K562 (cell line): ENCODE data around the gene GNAT2. TPM values are rescaled to one million over a fixed set of nuclear protein-coding genes. Genes with fewer than 3 reads are reported as not detected.
A peak's percentile ranks its signal among the peaks of the same experiment; 100 is the strongest.

Experiments used
- ATAC-seq: fragments of 200-7000 bp; cut with Tn5 transposase; 3 replicates; pipeline ENCODE4 v1.9.1; 2020; ENCODE audit warnings: moderate library complexity
- BruUV-seq: library from RNA; stranded (reverse); fragments of 400-500 nt; replicated peaks from 2 replicates; lab custom pipeline; 2021; lab: Mats Ljungman, UMichigan
- CTCF ChIA-PET: fragments of 300-600 bp; formaldehyde crosslinking; extraction: SDS; loops from one replicate; lab custom pipeline; 2021; ENCODE audit warnings: low intra/inter-chr PET ratio; lab: Yijun Ruan, JAX
- POLR2A ChIA-PET: fragments of 300-600, 350-650 bp; sonication (Branson Sonifier 250); formaldehyde crosslinking; extraction: SDS; loops from one replicate; lab custom pipeline; 2021; ENCODE audit warnings: antibody characterized with exemption, inconsistent platforms; lab: Yijun Ruan, JAX
- DNase-seq, 4 experiments: peaks; one replicate each; pipeline versions ENCODE4 v3.0.0 to v3.0.0-alpha.2; 2011 to 2018; ENCODE audit warnings: low spot score in 3 of 4, mixed read lengths in 3 of 4; ENCODE audit errors: extremely low read depth in 1 of 4
- FAIRE-seq: peaks from 2 replicates; lab custom pipeline; 2011; peaks lifted over from hg19 to GRCh38; lab: Jason Lieb, UNC
- H2AFZ ChIP-seq: 2 replicates; pipeline ENCODE4 v1.6.0; 2011; ENCODE audit warnings: low read depth, low read length, control low read depth, inconsistent platforms
- H3K27ac ChIP-seq: fragments of 200-600 bp; 3 replicates; pipeline ENCODE4 v1.8.0; 2011; ENCODE audit warnings: low read depth, mild to moderate bottlenecking, control low read depth, inconsistent platforms, low read length, moderate library complexity, mixed read lengths; ENCODE audit errors: extremely low read depth
- H3K27me3 ChIP-seq, 2 experiments: fragments of 300-600 bp in 1 of 2; 2 replicates in 1 of 2; 3 replicates in 1 of 2; pipeline versions ENCODE4 v1.6.0 to v1.8.0; 2011; ENCODE audit warnings: inconsistent platforms in 2 of 2, low read length in 2 of 2, mild to moderate bottlenecking in 1 of 2, mixed read lengths in 1 of 2, moderate library complexity in 1 of 2; ENCODE audit not compliant: control insufficient read depth in 2 of 2, insufficient read depth in 2 of 2
- H3K36me3 ChIP-seq: fragments of 300-600 bp; 3 replicates; pipeline ENCODE4 v1.8.0; 2011; ENCODE audit warnings: mild to moderate bottlenecking, low read length, inconsistent platforms; ENCODE audit not compliant: control insufficient read depth, insufficient read depth
- H3K4me1 ChIP-seq, 2 experiments: fragments of 200-600 bp in 1 of 2; replicated peaks in 1 of 2; 2 replicates in 1 of 2; 3 replicates in 1 of 2; pipeline versions ENCODE4 v1.5.1 to v1.8.0; 2011; ENCODE audit warnings: inconsistent platforms in 2 of 2, low read length in 2 of 2, mild to moderate bottlenecking in 1 of 2, mixed read lengths in 1 of 2, moderate library complexity in 1 of 2; ENCODE audit not compliant: control insufficient read depth in 2 of 2, insufficient read depth in 2 of 2
- H3K4me2 ChIP-seq: 2 replicates; pipeline ENCODE4 v1.6.1; 2011; ENCODE audit warnings: low read length, control low read depth, inconsistent platforms, mixed read lengths; ENCODE audit not compliant: insufficient read depth
- H3K4me3 ChIP-seq: fragments of 200-600 bp; sonication (generic), shearing (Covaris generic); 2 replicates; pipeline ENCODE4 v1.5.1; 2016; ENCODE audit warnings: control low read depth, inconsistent platforms
- H3K79me2 ChIP-seq: fragments of 200-600 bp; 3 replicates; pipeline ENCODE4 v1.8.0; 2011; ENCODE audit warnings: low read length, inconsistent platforms; ENCODE audit not compliant: control insufficient read depth, insufficient read depth
- H3K9ac ChIP-seq, 2 experiments: 2 replicates each; pipeline versions ENCODE4 v1.6.0 to v1.6.1; 2011; ENCODE audit warnings: low read depth in 2 of 2, low read length in 2 of 2, control low read depth in 1 of 2, inconsistent platforms in 1 of 2, mild to moderate bottlenecking in 1 of 2, mixed read lengths in 1 of 2; ENCODE audit not compliant: insufficient read depth in 1 of 2
- H3K9me1 ChIP-seq: one replicate; pipeline ENCODE4 v1.6.0; 2011; ENCODE audit warnings: inconsistent platforms, mild to moderate bottlenecking, low read length, moderate library complexity; ENCODE audit not compliant: control insufficient read depth, insufficient read depth
- H3K9me3 ChIP-seq: replicated peaks from 2 replicates; pipeline ENCODE4 v1.5.1; 2011; ENCODE audit warnings: low read depth, low read length, inconsistent platforms; ENCODE audit not compliant: control insufficient read depth, insufficient read depth
- H4K20me1 ChIP-seq: replicated peaks from 2 replicates; pipeline ENCODE4 v1.6.1; 2011; ENCODE audit warnings: low read length, inconsistent platforms, mixed read lengths; ENCODE audit not compliant: control insufficient read depth, insufficient read depth
- C11orf30 ChIP-seq: fragments of 450-650 bp; IDR thresholded peaks from 2 replicates; pipeline ENCODE4 v1.6.1; 2016; ENCODE audit warnings: low read depth, mild to moderate bottlenecking
- E2F3 ChIP-seq: fragments of 250-450 bp; sonication (Bioruptor Pico); IDR thresholded peaks from 2 replicates; pipeline ENCODE4 v1.4.0; 2020; ENCODE audit warnings: mild to moderate bottlenecking
- EZH2 ChIP-seq: IDR thresholded peaks from 2 replicates; pipeline ENCODE4 v1.6.1; 2012; ENCODE audit warnings: low read depth, mild to moderate bottlenecking, inconsistent platforms, low read length, borderline replicate concordance
- HDAC2 ChIP-seq: fragments of 450-650 bp; IDR thresholded peaks from 2 replicates; pipeline ENCODE4 v1.6.1; 2016; ENCODE audit warnings: mild to moderate bottlenecking
- JUNB ChIP-seq: fragments of 450-650 bp; formaldehyde crosslinking; conservative IDR thresholded peaks from 2 replicates; pipeline ENCODE4 v1.4.0; 2020; ENCODE audit warnings: mild to moderate bottlenecking
- MAFF ChIP-seq: IDR thresholded peaks from 2 replicates; pipeline ENCODE4 v1.6.1; 2012; ENCODE audit warnings: low read length, improper control_type of control experiment
- MAFK ChIP-seq: IDR thresholded peaks from 2 replicates; pipeline ENCODE4 v1.6.1; 2011; ENCODE audit warnings: low read length, improper control_type of control experiment
- POLR3G ChIP-seq: IDR thresholded peaks from 2 replicates; pipeline ENCODE4 v1.6.1; 2011; ENCODE audit not compliant: insufficient read length, insufficient replicate concordance; ENCODE audit errors: extremely low read depth
- SIN3A ChIP-seq, 2 experiments: fragments of 150-350 bp in 1 of 2; IDR thresholded peaks; 2 replicates each; pipeline ENCODE4 v1.6.1; 2011 to 2016; ENCODE audit warnings: borderline replicate concordance in 2 of 2, low read depth in 2 of 2, low read length in 2 of 2, mild to moderate bottlenecking in 2 of 2, moderate library complexity in 2 of 2; ENCODE audit not compliant: control insufficient read depth in 1 of 2
- THRAP3 ChIP-seq: fragments of 450-650 bp; IDR thresholded peaks from 2 replicates; pipeline ENCODE4 v1.6.1; 2016; ENCODE audit warnings: mild to moderate bottlenecking, inconsistent platforms, borderline replicate concordance
- ZNF197 ChIP-seq: fragments of 200-800 bp; sonication (Bioruptor generic); IDR thresholded peaks from 2 replicates; pipeline ENCODE4 v1.6.1; 2016; ENCODE audit warnings: low read depth, missing genetic modification characterization, missing compliant biosample characterization
- ZNF274 ChIP-seq: IDR thresholded peaks from 2 replicates; pipeline ENCODE4 v1.6.1; 2011; ENCODE audit warnings: low read depth, mild to moderate bottlenecking, low read length, moderate library complexity, borderline replicate concordance
- ZNF311 ChIP-seq: fragments of 250-450 bp; sonication (Bioruptor Pico); IDR thresholded peaks from 2 replicates; pipeline ENCODE4 v1.4.0; 2020; ENCODE audit warnings: mild to moderate bottlenecking, moderate library complexity
- ZNF766 ChIP-seq: fragments of 200-800 bp; sonication (Bioruptor generic); conservative IDR thresholded peaks from 2 replicates; pipeline ENCODE4 v1.6.1; 2016; ENCODE audit warnings: missing genetic modification characterization, missing compliant biosample characterization
- WGBS: fragments of 100-300 bp; shearing (Covaris generic); methylation state at CpG from one replicate; pipeline ENCODE4 v1.1.6; 2016; ENCODE audit warnings: low coverage, mixed read lengths; ENCODE audit not compliant: insufficient coverage; ENCODE audit errors: missing lambda C conversion rate; 5-methylcytosine and 5-hydroxymethylcytosine counted together
- in situ Hi-C: fragments of 300-500 bp; cut with MboI; formaldehyde crosslinking; loops from 4 replicates; pipeline ENCODE4 v1.15.0; 2018; ENCODE audit warnings: inconsistent platforms, mixed read lengths
- intact Hi-C: fragments of 100-400 bp; cut with micrococcal nuclease; formaldehyde crosslinking; loops from 2 replicates; pipeline ENCODE4 v1.14.2; 2022
- polyA plus RNA-seq, 8 experiments: library from polyadenylated mRNA; depleted of rRNA in 4 of 8; stranded (reverse) in 5 of 8; unstranded in 3 of 8; fragments of >200 nt; fragmentation: Nextera tagmentation in 2 of 8; fragmentation: Illumina TruSeq in 1 of 8; extraction: Ambion mirVana in 2 of 8; extraction: Trizol in 1 of 8; gene quantifications; 2 replicates each; pipeline versions ENCODE4 v1.2.1 to v1.2.3, GENCODE V29; 2011 to 2014; ENCODE audit warnings: inconsistent platforms in 1 of 8, missing spikeins in 1 of 8
- total RNA-seq, 7 experiments: library from RNA; depleted of rRNA in 6 of 7; stranded (reverse); fragments of >200 nt in 6 of 7; fragmentation: Illumina TruSeq in 2 of 7; extraction: Trizol in 2 of 7; gene quantifications; 2 replicates each; pipeline versions ENCODE4 v1.2.1 to v1.2.3, GENCODE V29; 2011 to 2021; ENCODE audit warnings: low replicate concordance in 1 of 7
- TF ChIP-seq, protein P1 (sequence below): sonication (generic); IDR thresholded peaks from 2 replicates; pipeline ENCODE4 v1.6.1; 2016
- TF ChIP-seq, protein P2 (sequence below): fragments of 450-650 bp; IDR thresholded peaks from 2 replicates; pipeline ENCODE4 v1.6.1; 2014; ENCODE audit warnings: low read depth, mild to moderate bottlenecking, moderate library complexity, borderline replicate concordance
- TF ChIP-seq, protein P3 (sequence below): fragments of 450-650 bp; formaldehyde crosslinking; IDR thresholded peaks from 2 replicates; pipeline ENCODE4 v1.4.0; 2020; ENCODE audit warnings: mild to moderate bottlenecking, mixed read lengths

GNAT2 gene
- total and polyA plus RNA-seq, 9 of the 15 experiments (the other 6 are each of a cell fraction or from before 2014, with no cell fraction given), result 0.06 to 0.52 (median 0.24) TPM; not detected in 1

DNA sequence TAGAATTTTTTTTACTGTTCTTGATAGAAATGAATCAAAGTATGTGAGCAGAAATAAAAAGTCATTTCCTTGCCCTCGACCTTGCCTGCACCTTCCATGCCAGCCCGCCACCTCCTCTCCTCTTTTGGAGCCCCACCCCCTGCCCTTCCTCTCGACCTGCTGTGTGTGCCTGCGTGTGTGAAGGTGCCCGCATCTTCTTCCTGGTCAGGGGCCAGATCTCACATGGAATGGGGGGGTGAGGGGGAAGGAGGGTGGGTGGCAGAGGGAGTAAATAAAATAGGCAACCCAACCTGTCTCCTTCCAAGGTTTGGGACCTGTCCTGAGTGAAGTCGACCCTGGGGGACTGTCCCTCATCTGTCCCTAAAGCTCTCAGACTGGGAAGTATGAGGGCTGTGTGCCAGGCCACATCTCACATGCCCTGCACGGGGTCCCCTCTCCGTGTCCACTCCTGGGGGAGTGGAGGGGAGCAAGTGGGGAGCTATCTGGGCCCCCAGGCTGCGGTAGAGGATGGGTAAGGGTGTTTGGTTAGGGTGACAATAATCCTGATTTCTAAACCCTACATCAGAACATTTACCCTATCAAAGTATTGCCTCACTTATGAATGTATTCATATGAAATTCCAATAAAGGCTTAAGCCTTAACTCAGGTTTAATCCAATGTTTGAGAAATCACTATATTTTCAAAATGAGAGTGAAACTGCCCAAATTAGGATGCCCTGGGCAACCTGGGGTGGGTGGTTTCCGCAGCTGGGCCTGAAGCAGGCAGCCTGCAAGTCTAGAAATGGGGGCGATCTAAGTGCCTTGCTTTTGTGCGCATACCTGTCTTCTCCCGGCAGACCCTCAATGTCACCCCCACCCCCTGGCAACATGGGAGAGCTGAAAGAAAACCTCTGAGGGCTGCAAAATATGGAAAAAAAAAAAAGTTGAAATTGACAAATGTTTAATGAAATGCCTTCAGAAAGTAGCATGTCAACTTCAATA is 15.6 kb upstream of the GNAT2 start:
- H3K36me3 ChIP-seq, result peaks cover 20% of the 10 kb centered on the region; the same call in 2 of the 3 replicates
- no peak for FAIRE-seq
- H3K9me1 ChIP-seq, result no peaks in the 10 kb centered on the region
- 35% methylated on average over 13 of the region's 13 CpGs for WGBS
- ChIA-PET CTCF (no interaction called here), POLR2A (interaction anchor here (0.7 to 2.4 kb wide), 6 partner anchors 12 to 349 kb away, joined by 3 to 7 read pairs (median 4); partner anchors contain the start of genes AHCYL1 and GNAI3)
- ATAC-seq, result no peak
- H3K4me3 ChIP-seq, result no peak overlapping the region
- 0 out of 2 replicates have a peak, but pooled peaks cover 4% of the 10 kb centered on the region for H4K20me1 ChIP-seq
- no peak overlapping the region for H3K27ac ChIP-seq
- in situ Hi-C loops (no loop called here), intact Hi-C loops (no loop called here)
- peak overlapping the region in 1 of 2 experiments; percentile 21; a peak in 1 of 4 replicates for H3K9ac ChIP-seq
- H3K9me3 ChIP-seq, result no peaks in the 10 kb centered on the region
- H3K27me3 ChIP-seq, result no peaks in the 10 kb centered on the region; a peak in 1 of 5 replicates
- no peak for DNase-seq
- no peaks in the 10 kb centered on the region for H3K79me2 ChIP-seq
- BruUV-seq, result no TSS peak
- peaks cover 11 to 36% of the 10 kb centered on the region in 2 experiments for H3K4me1 ChIP-seq
- H2AFZ ChIP-seq, result no peak overlapping the region
- no peak overlapping the region for H3K4me2 ChIP-seq
- TF ChIP-seq ZNF311 (CRISPR knock-in tag) (no peak), MAFK (no peak), C11orf30 (no peak), E2F3 (no peak), JUNB (CRISPR knock-in tag) (no peak), EZH2 (no peak), POLR3G (no peak), MAFF (no peak), ZNF197 (CRISPR knock-in tag) (no peak), SIN3A (IDR thresholded peaks at IDR 0.05; ENCODE audit: borderline replicate concordance in 2 of 2, control insufficient read depth in 1 of 2, low read depth in 2 of 2, low read length in 2 of 2) (no peak), HDAC2 (no peak), THRAP3 (no peak), ZNF274 (no peak), ZNF766 (CRISPR knock-in tag) (no peak)
- TF ChIP-seq, protein P1, sequence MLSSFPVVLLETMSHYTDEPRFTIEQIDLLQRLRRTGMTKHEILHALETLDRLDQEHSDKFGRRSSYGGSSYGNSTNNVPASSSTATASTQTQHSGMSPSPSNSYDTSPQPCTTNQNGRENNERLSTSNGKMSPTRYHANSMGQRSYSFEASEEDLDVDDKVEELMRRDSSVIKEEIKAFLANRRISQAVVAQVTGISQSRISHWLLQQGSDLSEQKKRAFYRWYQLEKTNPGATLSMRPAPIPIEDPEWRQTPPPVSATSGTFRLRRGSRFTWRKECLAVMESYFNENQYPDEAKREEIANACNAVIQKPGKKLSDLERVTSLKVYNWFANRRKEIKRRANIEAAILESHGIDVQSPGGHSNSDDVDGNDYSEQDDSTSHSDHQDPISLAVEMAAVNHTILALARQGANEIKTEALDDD, result no peak
- TF ChIP-seq, protein P2, sequence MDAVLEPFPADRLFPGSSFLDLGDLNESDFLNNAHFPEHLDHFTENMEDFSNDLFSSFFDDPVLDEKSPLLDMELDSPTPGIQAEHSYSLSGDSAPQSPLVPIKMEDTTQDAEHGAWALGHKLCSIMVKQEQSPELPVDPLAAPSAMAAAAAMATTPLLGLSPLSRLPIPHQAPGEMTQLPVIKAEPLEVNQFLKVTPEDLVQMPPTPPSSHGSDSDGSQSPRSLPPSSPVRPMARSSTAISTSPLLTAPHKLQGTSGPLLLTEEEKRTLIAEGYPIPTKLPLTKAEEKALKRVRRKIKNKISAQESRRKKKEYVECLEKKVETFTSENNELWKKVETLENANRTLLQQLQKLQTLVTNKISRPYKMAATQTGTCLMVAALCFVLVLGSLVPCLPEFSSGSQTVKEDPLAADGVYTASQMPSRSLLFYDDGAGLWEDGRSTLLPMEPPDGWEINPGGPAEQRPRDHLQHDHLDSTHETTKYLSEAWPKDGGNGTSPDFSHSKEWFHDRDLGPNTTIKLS, result no peak
- TF ChIP-seq, protein P3, sequence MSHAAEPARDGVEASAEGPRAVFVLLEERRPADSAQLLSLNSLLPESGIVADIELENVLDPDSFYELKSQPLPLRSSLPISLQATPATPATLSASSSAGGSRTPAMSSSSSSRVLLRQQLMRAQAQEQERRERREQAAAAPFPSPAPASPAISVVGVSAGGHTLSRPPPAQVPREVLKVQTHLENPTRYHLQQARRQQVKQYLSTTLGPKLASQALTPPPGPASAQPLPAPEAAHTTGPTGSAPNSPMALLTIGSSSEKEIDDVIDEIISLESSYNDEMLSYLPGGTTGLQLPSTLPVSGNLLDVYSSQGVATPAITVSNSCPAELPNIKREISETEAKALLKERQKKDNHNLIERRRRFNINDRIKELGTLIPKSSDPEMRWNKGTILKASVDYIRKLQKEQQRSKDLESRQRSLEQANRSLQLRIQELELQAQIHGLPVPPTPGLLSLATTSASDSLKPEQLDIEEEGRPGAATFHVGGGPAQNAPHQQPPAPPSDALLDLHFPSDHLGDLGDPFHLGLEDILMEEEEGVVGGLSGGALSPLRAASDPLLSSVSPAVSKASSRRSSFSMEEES, result no peak
